ENCODE data around the gene TMEM184A.

The TMEM184A gene

DNA sequence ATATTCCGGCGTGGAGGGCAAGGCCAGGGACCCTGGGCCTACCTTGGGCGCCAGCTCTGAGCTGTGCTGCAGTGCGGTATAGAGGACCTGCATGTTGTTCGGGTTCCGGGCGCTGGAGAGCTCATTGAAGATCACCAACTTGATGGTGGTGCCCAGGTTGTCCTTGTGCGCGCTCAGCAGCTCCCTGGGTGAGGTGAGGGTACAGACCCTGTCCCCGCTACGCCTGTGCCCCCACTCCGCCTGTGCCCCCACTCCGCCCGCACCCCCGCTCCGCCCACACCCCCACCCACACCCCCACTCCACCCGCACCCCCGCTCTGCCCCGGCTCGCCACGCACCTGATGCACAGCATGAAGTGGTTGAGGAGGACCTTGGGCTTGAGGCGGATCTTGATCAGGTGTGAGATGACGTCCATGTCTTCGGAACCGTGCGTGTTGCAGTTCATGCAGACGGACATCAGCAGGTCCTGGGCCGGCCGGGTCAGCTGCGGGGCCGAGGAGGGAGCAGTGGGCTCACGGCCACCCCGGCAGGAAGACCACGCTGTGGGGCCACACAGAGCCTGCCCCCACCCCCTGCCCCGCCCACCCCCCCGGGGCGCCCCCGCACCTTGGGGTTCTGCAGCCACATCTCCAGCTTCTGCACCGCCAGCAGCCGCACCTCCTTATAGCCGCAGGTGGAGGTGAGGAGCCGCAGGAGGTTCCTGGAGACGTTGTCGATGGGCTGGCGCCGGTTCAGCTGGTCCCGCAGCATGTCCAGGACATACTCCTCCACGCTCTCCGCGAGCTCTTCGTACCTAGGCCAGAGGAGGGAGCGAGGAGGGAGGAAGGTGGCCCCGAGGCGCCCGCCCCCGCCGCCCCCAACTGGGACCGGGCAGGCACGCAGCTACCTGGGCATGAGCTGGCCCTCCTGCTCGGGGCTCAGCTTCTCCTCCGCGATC, 57.4 kb downstream of the TMEM184A start:
- DNase-seq = no peak

DNA sequence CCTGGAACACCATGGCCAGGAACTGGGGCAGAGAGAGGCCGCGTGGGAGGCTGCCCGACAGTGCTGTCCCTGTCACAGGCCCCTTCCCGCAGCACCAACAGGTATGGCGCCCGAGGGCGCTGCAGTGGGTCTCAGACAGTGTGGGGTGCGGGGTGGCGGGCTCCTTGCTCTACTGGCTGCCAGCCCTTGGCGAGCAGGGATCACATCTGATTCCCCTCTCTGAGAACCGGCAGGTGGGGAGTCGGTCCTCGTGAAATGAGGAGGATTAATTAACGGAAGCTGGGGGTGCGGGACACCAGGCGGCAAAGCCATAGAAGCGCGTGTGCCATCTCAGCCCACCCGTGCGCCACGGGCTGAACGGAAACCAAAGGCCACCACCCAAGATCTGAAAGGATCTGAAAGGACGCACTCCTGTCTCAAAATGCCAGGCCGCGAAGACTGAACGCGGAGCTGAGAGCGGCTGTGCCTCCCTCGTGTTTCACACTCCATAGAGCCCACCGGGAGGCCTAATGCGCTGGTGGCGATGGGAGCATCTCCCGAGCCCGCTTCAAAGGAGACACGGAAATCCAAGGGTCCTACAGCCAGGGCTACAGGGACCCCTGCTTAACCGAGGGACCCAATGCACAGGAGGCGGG, 58.6 kb downstream of the TMEM184A start:
- no peak for DNase-seq

DNA sequence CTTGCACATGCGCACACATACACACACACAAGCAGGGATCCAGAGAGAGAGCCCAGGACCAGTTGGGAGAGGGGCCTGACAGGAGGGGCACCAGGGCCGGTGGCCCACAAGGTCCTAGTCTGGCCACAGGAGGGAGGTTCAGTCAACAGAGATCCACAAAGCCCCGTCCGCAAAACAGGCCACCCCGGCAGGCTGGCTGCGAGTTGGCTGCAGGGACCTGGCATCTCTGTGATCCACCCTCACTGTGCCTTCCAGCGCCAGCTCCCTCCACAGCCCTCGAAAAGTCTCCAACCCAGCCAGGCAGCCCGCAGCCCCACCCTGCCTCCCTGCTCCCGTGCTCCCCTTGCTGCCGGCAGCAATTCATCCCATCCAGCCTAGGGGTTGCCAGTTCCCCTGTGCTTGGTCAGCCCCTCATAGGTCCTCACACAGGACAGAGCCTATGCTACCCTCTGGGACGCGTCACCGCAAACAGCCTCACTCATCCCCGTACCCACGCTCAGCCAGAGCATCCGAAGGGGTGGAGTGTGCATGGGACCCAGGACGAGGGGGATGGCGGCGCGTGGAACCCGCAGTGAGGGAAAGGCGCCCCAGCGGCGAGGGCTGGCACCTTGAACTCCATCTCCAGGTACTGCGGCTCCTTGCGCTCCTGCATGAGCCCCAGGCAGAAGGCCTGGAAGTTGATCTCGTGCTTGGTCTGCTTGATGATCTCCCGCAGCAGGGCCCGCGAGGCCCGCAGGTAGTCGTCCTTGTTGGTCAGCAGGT, 59.3 kb downstream of the TMEM184A start:
- no peak for DNase-seq

DNA sequence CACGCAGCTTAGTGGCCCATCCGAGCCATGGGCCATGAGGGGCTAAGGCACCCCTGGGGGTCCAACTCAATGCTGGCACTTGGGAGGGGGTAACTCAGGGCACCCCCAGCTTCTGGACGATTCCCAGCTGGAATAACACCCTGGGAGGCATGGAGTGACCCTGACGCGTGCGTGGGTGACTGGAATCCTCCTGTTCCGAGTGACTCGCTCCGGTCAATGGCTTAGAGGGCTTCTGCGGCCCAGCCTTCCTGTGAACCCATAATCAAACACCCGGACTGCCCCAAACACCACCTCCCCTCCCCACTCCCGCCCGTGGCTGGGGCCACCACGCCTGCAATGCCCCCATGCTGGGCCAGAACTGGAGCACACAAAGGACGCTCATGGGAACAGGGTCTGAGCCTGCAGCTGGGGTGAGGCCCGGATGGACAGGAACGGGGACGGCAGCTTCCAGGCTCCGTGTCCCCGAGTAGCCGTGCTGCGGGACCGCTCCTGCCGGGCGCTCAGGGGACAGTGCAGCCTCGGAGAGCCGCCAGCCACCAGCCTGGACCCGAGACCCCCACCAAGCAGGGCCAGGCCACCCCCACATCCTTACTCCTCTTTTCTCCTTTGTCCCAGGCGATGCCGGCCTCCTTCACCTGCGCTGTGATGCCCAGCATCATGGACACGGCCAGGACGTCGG, 60.3 kb downstream of the TMEM184A start:
- no peak for DNase-seq

DNA sequence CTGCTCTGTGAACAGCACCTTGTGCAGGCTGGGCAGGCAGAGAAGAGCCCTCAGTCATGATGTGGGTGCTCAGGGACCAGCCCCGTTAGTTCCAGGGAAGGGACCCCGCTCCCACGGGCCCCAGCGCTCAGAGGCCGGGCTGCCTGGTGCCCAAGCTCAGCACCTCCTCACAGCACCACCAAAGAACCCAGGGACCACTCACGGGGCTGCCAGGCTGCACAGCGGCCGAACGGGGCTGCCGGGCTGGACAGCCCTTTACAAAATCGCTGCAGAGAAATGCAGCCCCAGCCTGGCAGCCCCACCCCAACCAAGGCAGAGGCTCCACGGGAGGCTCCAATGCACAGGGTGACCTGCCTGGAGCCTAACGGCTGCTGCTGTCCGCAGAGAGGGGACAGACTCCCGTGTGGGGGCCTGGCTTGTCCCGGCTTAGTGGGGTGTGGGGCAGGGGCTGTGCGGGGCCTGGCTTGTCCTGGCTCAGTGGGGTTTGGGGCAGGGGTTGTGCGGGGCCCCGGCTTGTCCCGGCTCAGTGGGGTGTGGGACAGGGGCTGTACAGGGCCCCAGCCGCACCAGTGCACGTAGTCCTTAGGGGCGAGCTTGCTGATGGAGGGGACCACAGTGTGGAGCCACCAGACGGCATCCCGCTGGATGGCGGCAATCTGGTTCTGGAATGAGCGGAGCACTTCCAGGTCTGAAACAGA, 61.0 kb downstream of the TMEM184A start:
- no peak for DNase-seq

DNA sequence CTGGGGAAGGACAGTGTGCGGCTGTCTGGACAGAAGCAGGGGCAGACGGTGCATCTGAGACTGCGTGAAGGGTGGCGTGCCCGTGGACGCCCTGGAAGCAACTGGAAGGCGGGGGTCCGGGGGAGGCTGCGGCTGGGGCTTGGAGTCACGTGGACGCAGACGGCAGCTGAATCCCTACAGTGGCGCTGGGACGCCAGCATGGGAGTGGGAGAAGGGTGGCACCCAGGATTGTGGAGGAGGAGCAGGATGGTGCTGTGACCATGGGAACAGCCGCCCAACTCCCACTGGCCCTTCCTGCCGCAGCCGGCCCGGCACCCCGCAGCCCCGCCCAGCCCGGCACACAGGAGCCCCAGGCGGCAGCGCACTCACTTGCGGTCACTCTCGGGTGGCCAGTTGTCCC, 61.6 kb downstream of the TMEM184A start:
- DNase-seq = no peak

DNA sequence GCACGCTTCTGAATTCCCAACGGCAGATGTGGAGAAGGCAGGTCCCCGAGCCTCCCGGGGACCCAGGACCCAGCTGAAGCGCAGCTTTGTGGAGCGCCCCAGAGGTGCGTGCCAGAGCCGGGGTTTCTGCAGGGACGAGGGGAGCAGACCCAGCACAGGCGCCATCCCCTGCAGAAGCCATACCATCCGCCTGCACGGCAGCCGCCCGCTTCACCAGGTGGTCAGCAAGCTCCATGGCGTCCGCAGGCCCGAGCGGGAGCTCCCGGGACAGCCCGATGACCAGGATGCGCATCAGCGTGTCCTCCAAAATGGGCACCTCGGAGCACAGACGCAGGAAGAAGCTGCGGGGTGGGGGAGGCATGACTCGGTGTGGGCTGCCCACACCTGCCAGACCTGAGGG, 62.4 kb downstream of the TMEM184A start:
- no peak for DNase-seq

DNA sequence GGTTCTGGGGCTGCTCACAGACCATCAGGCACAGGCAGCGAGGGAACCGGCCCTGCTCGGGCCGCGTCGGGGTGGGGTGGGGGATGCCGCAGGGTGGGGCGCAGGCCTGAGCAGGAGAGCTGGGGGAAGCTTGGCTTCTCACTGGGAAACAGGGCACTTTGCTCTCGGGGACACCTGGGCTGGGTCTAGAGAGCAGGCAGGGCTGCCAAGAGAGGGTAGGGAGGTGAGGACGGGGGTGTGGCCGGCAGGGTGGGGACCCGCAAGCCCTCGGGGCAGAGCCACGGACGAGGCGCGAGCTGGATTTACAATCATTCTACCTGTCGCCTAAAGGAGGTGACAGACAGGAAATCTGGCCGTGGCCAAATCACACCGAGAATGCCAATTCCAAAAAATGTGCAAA, 62.9 kb downstream of the TMEM184A start:
- DNase-seq = no peak

DNA sequence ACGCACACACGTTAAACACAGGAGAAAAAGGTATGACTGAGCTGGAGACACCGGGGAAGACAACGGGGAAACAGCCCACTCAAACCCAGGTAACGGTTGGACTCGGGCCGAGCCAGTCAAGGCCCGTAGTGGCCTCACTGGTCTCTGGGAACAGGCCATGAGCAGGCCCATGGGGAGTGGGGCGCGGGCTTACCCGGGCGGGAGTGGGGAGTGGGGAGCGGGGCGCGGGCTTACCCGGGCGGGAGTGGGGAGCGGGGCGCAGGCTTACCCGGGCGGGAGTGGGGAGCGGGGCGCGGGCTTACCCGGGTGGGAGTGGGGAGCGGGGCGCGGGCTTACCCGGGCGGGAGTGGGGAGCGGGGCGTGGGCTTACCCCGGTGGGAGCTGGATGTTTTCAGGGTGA, 63.4 kb downstream of the TMEM184A start:
- DNase-seq = no peak

Data from activated CD4-positive, alpha-beta T cell treated with anti-CD3 and anti-CD28 coated beads, Interleukin-2, Interleukin-6, amounts not matched to agents 100 ng/mL and 50 ng/mL, durations not matched to agents 16 hours and 8 hours (primary cell).